HepG2 (cell line): ENCODE measurements around the gene SNCAIP.

Experiments used
- CTCF ChIP-seq: sonication (generic); formaldehyde crosslinking; IDR thresholded peaks from 2 replicates; pipeline ENCODE4 v1.5.0; 2020; ENCODE audit warnings: mild to moderate bottlenecking, missing genetic modification reagents, moderate library complexity
- FLYWCH1 ChIP-seq: sonication (generic); formaldehyde crosslinking; IDR thresholded peaks from 2 replicates; pipeline ENCODE4 v1.8.1; 2023; ENCODE audit warnings: mild to moderate bottlenecking, missing genetic modification reagents
- GTF2F1 ChIP-seq: fragments of 150-350 bp; IDR thresholded peaks from 2 replicates; pipeline ENCODE4 v1.6.1; 2014; ENCODE audit warnings: low read length
- IKZF1 ChIP-seq: fragments of 450-650 bp; IDR thresholded peaks from 2 replicates; pipeline ENCODE4 v1.7.1; 2016
- MAX ChIP-seq: IDR thresholded peaks from 2 replicates; pipeline ENCODE4 v1.6.1; 2012; ENCODE audit warnings: inconsistent platforms
- MNT ChIP-seq: fragments of 450-650 bp; IDR thresholded peaks from 2 replicates; pipeline ENCODE4 v1.6.1; 2016
- MXI1 ChIP-seq: IDR thresholded peaks from 3 replicates; pipeline ENCODE4 v1.6.1; 2012; ENCODE audit warnings: low read depth, low read length, inconsistent platforms, borderline replicate concordance
- MYC ChIP-seq: sonication (generic); formaldehyde crosslinking; IDR thresholded peaks from 2 replicates; pipeline ENCODE4 v1.9.0; 2021; ENCODE audit warnings: missing genetic modification reagents, borderline replicate concordance
- PHF20 ChIP-seq: sonication (generic); formaldehyde crosslinking; IDR thresholded peaks from 2 replicates; pipeline ENCODE4 v1.5.0; 2020; ENCODE audit warnings: mild to moderate bottlenecking, missing genetic modification reagents
- RFX5 ChIP-seq: IDR thresholded peaks from 2 replicates; pipeline ENCODE4 v1.6.1; 2011; ENCODE audit warnings: low read depth, low read length, improper control_type of control experiment
- TOE1 ChIP-seq: sonication (generic); formaldehyde crosslinking; IDR thresholded peaks from 2 replicates; pipeline ENCODE4 v1.4.0; 2020; ENCODE audit warnings: mild to moderate bottlenecking, missing genetic modification reagents
- ZFP91 ChIP-seq: sonication (generic); formaldehyde crosslinking; IDR thresholded peaks from 2 replicates; pipeline ENCODE4 v1.9.0; 2022; ENCODE audit warnings: missing genetic modification reagents, mild to moderate bottlenecking, borderline replicate concordance
- ZNF460 ChIP-seq: sonication (generic); formaldehyde crosslinking; IDR thresholded peaks from 2 replicates; pipeline ENCODE4 v1.5.1; 2020; ENCODE audit warnings: missing genetic modification reagents, mild to moderate bottlenecking, borderline replicate concordance
- ZUFSP ChIP-seq: sonication (generic); formaldehyde crosslinking; IDR thresholded peaks from 2 replicates; pipeline ENCODE4 v1.9.0; 2021; ENCODE audit warnings: missing genetic modification reagents, mild to moderate bottlenecking, borderline replicate concordance

- TF ChIP-seq PHF20: no peak
- TF ChIP-seq MXI1: no peak
- no peak for TF ChIP-seq ZUFSP
- TF ChIP-seq IKZF1: no peak
- TF ChIP-seq FLYWCH1 (CRISPR knock-in tag): no peak
- TF ChIP-seq RFX5: no peak
- TF ChIP-seq MAX: no peak
- TF ChIP-seq ZFP91 (CRISPR knock-in tag): no peak
- no peak for TF ChIP-seq MYC (CRISPR knock-in tag)
- no peak for TF ChIP-seq ZNF460 (CRISPR knock-in tag)
- no peak for TF ChIP-seq MNT
- TF ChIP-seq TOE1 (CRISPR knock-in tag): no peak
- TF ChIP-seq GTF2F1: no peak
- TF ChIP-seq CTCF (CRISPR knock-in tag): no peak
Observed at GRCh38 chr5:122394284-122394930, 82.4 kb downstream of the SNCAIP start.
